ENCODE measurements around the gene UNC93A.

- no peak for TF ChIP-seq CTCF (IDR thresholded peaks at IDR 0.05; ENCODE audit: poor library complexity, severe bottlenecking)
- TF ChIP-seq EZH2 (IDR thresholded peaks at IDR 0.05; ENCODE audit: borderline replicate concordance, insufficient read depth, low read length, poor library complexity, severe bottlenecking), result no peak
- no peak for TF ChIP-seq SMC3 (conservative IDR thresholded peaks at IDR 0.05; ENCODE audit: poor library complexity)
- no peak for TF ChIP-seq POLR2AphosphoS5 (IDR thresholded peaks at IDR 0.05)
- no peak for TF ChIP-seq RAD21 (conservative IDR thresholded peaks at IDR 0.05)
- TF ChIP-seq REST (IDR thresholded peaks at IDR 0.05; ENCODE audit: borderline replicate concordance), result no peak
- TF ChIP-seq TAF1 (IDR thresholded peaks at IDR 0.05; ENCODE audit: low read depth), result no peak
- TF ChIP-seq EP300 (conservative IDR thresholded peaks at IDR 0.05; ENCODE audit: poor library complexity, severe bottlenecking), result no peak
Observed at GRCh38 chr6:167350275-167350696, 59.2 kb downstream of the UNC93A start.

All from neural cell (in vitro differentiated cells).